ENCODE data around the gene TCEA2. TPM values are rescaled to one million over a fixed set of nuclear protein-coding genes. Genes with fewer than 3 reads are reported as not detected.

The TCEA2 gene
- total RNA-seq, 1 donor from 2014 or later: 73.1 TPM

GRCh38 chr20:64042054-64042781, 20.8 kb upstream of the TCEA2 start:
- H3K27me3 Mint-ChIP-seq (ENCODE audit: unreplicated experiment): peaks cover 9% of the 10 kb centered on the region
- no peak for TF ChIP-seq CTCF (IDR thresholded peaks at IDR 0.05)
- peaks cover 46% of the 10 kb centered on the region for H3K4me1 Mint-ChIP-seq (ENCODE audit: unreplicated experiment)
- no peak overlapping the region for H3K27ac Mint-ChIP-seq (ENCODE audit: unreplicated experiment)
- no peak for DNase-seq (ENCODE audit: extremely low spot score, unreplicated experiment)
- H3K4me3 Mint-ChIP-seq (ENCODE audit: unreplicated experiment): no peak overlapping the region
- H3K9me3 Mint-ChIP-seq (ENCODE audit: unreplicated experiment): no peaks in the 10 kb centered on the region
- H3K36me3 Mint-ChIP-seq (ENCODE audit: unreplicated experiment): no peaks in the 10 kb centered on the region

GRCh38 chr20:64043768-64044167, 19.2 kb upstream of the TCEA2 start:
- TF ChIP-seq CTCF (IDR thresholded peaks at IDR 0.05): no peak
- H3K9me3 Mint-ChIP-seq (ENCODE audit: unreplicated experiment): no peaks in the 10 kb centered on the region
- H3K4me1 Mint-ChIP-seq (ENCODE audit: unreplicated experiment): peaks cover 44% of the 10 kb centered on the region
- H3K36me3 Mint-ChIP-seq (ENCODE audit: unreplicated experiment): no peaks in the 10 kb centered on the region
- peaks cover 6% of the 10 kb centered on the region for H3K27me3 Mint-ChIP-seq (ENCODE audit: unreplicated experiment)
- H3K27ac Mint-ChIP-seq (ENCODE audit: unreplicated experiment): no peak overlapping the region
- H3K4me3 Mint-ChIP-seq (ENCODE audit: unreplicated experiment): no peak overlapping the region
- DNase-seq (ENCODE audit: extremely low spot score, unreplicated experiment): no peak

GRCh38 chr20:64044484-64045247, 18.3 kb upstream of the TCEA2 start:
- no peak for TF ChIP-seq CTCF (IDR thresholded peaks at IDR 0.05)
- no peak for DNase-seq (ENCODE audit: extremely low spot score, unreplicated experiment)
- peaks cover 39% of the 10 kb centered on the region for H3K4me1 Mint-ChIP-seq (ENCODE audit: unreplicated experiment)
- no peaks in the 10 kb centered on the region for H3K9me3 Mint-ChIP-seq (ENCODE audit: unreplicated experiment)
- H3K36me3 Mint-ChIP-seq (ENCODE audit: unreplicated experiment): no peaks in the 10 kb centered on the region
- H3K27me3 Mint-ChIP-seq (ENCODE audit: unreplicated experiment): peaks cover 6% of the 10 kb centered on the region
- peak overlapping the region; percentile 71 for H3K27ac Mint-ChIP-seq (ENCODE audit: unreplicated experiment)
- H3K4me3 Mint-ChIP-seq (ENCODE audit: unreplicated experiment): peak overlapping the region; percentile 29

- H3K27me3 Mint-ChIP-seq (ENCODE audit: unreplicated experiment): peaks cover 3% of the 10 kb centered on the region
Observed at GRCh38 chr20:64045346-64046011, 17.5 kb upstream of the TCEA2 start.

More at GRCh38 chr20:64045346-64046011, 17.5 kb upstream of the TCEA2 start:
- no peaks in the 10 kb centered on the region for H3K36me3 Mint-ChIP-seq (ENCODE audit: unreplicated experiment)
- H3K9me3 Mint-ChIP-seq (ENCODE audit: unreplicated experiment): no peaks in the 10 kb centered on the region
- no peak for TF ChIP-seq CTCF (IDR thresholded peaks at IDR 0.05)
- H3K4me1 Mint-ChIP-seq (ENCODE audit: unreplicated experiment): peaks cover 37% of the 10 kb centered on the region
- peak overlapping the region; percentile 27 for H3K27ac Mint-ChIP-seq (ENCODE audit: unreplicated experiment)
- no peak overlapping the region for H3K4me3 Mint-ChIP-seq (ENCODE audit: unreplicated experiment)
- no peak for DNase-seq (ENCODE audit: extremely low spot score, unreplicated experiment)
